HG03039 (cell line): Measurements from ENCODE around the gene LMTK2.

Experiments used
- ATAC-seq: cut with Tn5 transposase; IDR thresholded peaks from one replicate; pipeline ENCODE4 v1.9.1; 2021; ENCODE audit warnings: mild to moderate bottlenecking, moderate library complexity; ENCODE audit not compliant: unreplicated experiment

Gene LMTK2

DNA sequence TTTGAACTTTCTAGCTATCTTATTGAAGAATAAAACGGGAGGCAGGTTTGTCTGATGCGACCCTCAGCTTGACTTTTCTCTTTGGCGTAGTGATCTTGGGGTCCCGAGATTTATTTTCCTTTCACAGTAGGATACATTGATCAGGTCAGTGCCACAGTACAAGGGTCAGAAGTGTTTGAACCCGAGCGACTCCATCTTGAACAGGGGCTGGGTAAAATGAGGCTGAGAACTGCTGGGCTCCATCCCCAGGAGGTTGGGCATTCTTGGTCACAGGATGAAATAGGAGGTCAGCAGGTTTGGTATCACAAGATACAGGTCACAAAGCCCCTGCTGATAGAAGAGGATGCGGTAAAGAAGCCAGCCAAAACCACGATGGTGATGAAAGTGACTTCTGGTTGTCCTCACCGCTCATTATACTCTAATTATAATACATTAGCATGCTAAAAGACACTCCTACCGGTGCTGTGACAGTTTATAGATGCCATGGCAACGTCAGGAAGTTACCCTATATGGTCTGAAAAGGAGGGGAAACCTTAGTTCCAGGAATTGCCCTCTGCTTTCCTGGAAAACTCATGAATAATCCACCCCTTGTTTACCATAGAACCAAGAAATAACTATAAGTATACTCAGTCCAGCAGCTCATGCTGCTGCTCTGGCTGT, 148.4 kb downstream of the LMTK2 start:
- ATAC-seq: no peak

DNA sequence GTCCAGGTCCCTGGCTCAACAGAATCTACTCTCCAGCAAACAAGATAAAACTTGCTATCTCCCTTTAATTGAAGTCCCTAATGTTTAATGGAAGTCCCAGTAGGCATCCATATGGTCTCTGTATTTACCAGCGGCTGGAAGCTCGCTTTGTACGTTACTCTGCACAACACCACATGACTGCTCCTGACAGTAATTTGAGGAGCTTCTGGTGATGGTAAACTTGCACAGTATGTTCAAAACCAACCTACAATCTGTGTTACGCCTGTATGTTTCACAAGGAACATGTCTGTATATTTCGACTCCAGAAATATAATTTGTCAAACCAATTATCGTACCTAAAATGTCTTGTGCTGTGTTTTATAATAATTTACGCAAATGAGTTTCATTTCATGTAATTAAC, 149.8 kb downstream of the LMTK2 start:
- no peak for ATAC-seq

DNA sequence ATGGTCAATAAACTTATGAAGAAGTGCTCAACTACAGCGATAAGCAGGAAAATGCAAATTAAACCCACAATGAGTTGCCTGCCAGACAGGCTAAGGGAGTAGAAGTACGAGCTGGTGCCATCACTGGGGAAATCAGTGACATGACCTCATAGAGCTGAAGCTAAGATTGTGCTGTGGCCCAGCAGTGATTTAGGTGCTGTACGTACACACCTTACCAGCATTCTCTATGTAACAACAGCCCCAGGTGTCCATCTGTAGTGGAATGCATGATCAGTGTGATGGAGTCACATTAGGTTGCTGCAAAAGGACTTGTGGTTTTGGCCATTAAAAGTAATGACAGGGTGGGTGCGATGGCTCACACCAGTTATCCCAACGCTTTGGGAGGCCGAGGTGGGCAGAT, 151.0 kb downstream of the LMTK2 start:
- no peak for ATAC-seq
